MM.1S (cell line): ENCODE results near the gene RNU1-3.
"Not testable (repeated sequence)": the region's sequence is repeated elsewhere in the genome, so short reads cannot be mapped to it uniquely, and the experiment has no call there.

ENCODE experiments used
- CTCF ChIP-seq: fragments of 300-600 bp; sonication (generic); IDR thresholded peaks from 2 replicates; pipeline ENCODE4 v1.5.1; 2016; ENCODE audit warnings: antibody characterized with exemption, low read length, mixed read lengths
- EZH2 ChIP-seq: fragments of 300-600 bp; sonication (generic); optimal IDR thresholded peaks from 2 replicates; pipeline ENCODE3; 2017; ENCODE audit warnings: low read depth, mild to moderate bottlenecking, antibody characterized with exemption, low read length, mixed read lengths

DNA sequence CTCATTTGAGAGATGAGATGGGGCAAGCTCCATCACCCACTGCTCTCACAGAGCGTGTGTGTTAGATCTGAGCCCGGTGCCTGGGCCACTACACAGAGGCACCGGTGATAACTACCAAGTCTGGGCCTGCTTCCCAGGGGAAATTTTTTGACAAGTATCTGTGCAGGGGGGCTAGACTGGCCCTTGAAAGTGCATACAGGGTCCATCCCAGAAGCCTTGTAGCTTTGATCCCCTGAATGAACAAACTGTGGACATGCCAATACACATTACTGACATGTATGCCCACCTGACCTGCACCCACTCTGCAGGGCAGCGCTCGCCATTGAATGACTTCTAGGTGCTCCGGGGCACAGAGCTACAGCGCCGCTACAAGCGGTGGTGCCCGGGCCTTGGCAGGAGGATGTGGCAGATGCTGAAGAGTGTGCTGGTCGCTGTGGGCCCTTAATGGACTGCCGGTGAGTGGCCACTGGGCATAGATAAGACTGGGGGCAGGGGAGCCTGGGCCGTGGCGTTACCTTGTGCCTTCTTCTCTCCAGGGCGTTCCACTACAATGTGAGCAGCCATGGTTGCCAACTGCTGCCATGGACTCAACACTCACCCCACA is 20.6 kb downstream of the RNU1-3 start:
- TF ChIP-seq CTCF, EZH2: not testable (repeated sequence)
